Stimulated activated CD4-positive, alpha-beta T cell treated with anti-CD3 and anti-CD28 coated beads, Interleukin-1b, Interleukin-23, amount 100 ng/mL, for 1 hour (primary cell): Measurements from ENCODE around the gene ZNF200.
"Not testable (repeated sequence)": the region's sequence is repeated elsewhere in the genome, so short reads cannot be mapped to it uniquely, and the experiment has no call there.

Experiments used
- DNase-seq, 2 donors: peaks; one replicate each; pipeline ENCODE4 v3.0.0-alpha.2; 2020; ENCODE audit warnings: low read depth in 2 of 2

ZNF200 gene

GRCh38 chr16:3252967-3253366, 18.0 kb upstream of the ZNF200 start:
- DNase-seq = no peak

DNA sequence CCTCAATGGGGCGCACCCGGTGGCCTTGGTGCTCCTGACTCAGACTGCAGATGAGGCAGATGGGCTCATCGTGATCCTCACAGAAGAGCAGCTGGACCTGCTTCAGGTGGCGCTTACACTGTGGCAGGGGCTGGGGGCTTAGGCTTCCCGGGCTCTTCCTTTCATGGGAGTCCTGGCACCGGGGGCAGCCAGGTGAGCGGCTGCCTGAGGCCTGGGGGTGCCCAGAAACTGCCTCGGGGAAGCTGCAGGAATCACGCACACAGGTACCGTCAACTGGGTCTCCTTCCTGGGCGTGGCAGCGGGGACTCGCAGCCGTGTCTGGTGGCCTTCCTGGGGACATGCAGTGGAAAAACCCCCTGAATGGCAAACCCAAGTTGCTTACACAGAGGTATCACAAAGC, 14.5 kb upstream of the ZNF200 start:
- DNase-seq = no peak

DNA sequence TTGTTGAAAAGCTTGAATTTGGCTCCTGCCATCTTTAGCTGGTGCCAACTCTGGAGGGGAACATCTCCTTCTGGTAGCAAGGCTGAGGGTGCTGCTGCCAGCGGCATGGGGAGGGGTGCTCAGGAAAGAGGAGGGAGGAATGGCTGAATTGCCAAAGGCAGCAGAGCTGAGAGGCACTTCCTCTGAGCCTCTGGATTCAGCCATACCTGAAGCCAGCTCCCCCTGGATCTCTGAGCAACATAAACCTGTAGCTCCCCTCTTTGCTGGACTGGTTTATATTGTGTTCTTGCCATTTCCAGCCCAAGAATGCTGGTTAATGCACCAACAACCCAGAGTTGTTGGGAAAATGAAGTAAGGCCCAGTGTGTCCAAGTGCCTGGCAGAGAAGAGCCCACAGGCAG, 14.1 kb upstream of the ZNF200 start:
- DNase-seq = no peak

DNA sequence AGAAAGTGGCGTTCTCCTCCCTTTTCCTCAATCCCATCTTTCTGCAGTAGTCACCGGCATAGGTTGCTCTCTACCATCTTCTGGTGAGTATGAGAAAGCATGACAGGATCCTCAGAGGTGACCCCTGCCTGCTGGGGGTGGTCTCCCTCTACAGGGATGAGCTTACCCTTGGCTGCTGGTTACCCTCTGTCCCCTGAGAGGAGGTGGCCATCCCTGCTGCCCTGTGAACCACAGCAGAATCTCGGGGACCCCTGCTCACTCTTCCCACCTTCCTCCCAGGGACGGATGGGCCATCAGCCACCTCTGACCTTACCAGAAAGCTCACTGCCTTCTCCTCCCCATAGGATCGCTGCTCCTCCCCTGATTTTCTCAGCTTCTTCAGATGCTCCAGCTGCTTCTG, 13.6 kb upstream of the ZNF200 start:
- no peak for DNase-seq

GRCh38 chr16:3246876-3247275, 11.9 kb upstream of the ZNF200 start:
- no peak for DNase-seq

DNA sequence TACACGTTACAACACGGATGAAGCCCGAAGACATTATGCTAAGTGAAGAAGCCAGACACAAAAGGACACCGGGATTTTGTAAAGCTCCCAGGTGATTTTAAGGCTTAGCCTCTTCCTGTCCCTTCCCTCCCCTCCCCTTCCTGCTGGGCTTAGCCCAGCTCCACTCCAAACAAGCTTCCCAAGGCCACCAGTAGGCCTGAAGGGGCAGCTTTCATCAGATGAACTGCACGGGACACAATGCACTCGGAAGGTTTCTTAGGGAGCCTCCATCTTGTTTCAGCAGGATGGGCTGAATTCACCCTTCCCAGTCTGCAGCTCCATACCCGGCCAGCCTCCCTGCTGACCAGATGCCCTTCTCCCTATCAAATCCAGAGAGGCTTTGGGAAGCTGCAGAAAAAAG, 11.0 kb upstream of the ZNF200 start:
- no peak for DNase-seq

DNA sequence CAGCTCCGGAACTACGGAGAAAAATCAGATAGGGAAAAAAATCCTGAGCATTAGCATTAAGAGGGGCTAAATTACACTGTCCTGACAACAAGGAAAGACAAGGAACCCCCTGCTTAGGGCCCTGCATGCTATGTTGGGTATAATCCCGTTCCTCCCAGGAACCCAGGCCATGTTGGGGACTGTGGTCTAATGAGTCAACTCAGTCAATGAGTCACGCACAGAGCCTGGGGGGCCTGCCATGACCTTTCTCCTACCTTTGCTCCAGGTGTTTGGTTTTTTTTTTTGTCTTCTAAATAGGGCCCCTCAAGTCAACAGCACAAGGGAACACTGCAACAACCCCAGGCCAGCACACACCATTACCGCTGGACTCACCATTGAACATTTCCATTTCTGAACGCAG, 8.9 kb upstream of the ZNF200 start:
- no peak for DNase-seq

DNA sequence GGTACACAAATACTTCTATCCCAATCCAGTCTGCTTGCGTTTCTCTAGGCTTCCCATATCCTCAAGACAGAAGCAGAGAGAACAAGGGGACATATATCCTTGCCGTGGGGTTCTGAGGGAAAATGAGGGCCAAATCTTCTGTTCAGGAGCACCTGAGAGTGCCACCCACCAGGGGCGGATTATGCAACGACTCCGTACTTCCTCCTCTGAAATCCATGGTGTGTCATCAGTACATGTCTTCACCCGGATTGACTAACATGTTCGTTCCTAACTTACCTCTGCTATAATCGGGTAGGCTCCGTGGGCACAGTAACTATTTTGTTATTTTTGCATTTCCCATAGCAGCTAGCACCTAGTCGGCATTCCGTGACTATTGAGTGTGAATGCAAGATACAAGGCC, 7.8 kb upstream of the ZNF200 start:
- no peak for DNase-seq

DNA sequence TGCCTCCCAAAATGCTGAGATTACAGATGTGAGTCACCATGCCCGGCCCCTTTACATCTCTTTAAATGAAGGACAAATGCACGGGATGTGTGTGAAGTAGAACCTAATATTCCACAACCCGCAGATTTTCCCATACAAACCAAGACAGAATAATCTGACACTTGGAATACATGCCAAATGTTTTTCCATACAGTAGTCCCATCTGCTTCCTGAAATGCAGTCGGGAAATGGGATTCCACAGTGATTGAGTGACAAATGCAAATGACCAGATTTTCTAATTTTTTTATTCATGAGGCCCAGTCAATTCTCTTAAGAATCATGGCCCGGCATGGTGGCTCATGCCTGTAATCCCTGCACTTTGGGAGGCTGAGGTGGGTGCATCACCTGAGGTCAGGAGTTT, 6.8 kb upstream of the ZNF200 start:
- no peak for DNase-seq

DNA sequence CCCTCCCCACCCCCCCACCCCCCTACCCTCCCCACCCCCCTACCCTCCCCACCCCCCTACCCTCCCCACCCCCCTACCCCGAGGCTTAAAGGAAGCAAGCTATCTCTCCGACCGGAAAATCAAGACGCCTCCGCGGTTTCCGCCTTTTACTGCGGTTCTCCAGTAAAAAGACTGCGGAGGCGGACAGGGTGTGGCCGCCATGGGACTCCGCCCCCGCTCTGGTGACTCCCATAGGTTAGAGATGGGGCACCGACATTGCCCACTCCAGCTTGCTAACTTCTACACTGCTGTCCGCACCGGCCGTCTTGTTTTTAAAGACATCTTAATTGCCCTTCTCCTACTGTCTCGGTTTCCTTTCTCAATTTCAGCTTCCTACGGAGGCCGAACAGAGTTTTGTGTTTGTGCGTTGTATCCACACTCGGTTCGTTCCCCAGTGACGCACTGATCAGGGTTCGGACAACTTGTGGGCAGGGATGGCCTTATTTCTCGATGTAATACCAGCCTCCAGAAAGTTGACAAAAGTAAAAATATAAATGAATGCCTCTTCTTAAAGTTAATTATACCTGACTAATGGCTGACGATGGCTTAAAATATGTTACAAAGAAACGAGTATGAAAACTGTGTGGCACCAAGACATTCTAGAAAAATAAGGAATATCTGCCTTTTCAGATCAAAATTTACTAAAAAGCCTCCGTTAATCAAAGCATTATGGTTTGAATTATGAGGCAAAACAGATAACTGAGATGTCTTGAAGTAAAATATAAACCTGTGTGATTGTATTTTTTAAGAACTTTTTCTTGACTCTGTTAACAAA, 1.1 kb upstream of the ZNF200 start:
- no peak for DNase-seq

DNA sequence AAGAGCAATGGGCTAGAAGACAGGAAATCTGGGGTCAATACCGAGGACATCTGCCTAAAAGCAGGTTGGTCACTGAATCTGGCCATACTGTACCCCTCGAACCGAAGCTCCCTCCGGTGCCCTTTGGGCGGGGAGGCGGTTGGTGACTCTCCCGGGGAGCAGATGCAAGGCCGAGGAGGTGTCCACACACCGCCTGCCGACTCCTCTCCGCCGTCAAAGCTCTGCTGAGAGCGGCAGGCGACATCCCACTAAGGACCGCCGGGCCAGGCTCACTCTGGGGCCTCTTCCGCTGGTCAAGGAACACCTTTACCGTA, 458 bp downstream of the ZNF200 start:
- no peak for DNase-seq

GRCh38 chr16:3223913-3224515, 10.9 kb downstream of the ZNF200 start:
- no peak for DNase-seq

DNA sequence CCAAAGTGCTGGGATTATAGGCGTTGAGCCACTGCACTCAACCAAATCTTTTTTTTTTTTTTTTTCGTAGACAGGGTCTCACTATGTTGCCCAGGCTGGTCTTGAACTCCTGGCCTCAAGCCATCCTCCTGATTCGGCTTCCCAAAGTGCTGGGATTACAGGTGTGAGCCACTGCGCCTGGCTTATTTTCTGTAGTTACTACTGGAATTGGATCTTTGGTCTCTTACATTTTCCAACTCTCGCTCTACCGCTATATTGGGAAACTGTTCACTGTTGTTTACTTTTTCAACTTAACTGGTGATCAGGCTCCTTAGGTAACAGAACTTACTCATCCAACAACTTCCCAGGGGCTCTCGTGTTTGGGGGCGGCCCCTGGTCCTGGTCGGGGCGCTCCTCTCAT, 14.1 kb downstream of the ZNF200 start:
- no peak for DNase-seq

GRCh38 chr16:3216263-3216640, 18.7 kb downstream of the ZNF200 start:
- DNase-seq = no peak

GRCh38 chr16:3215601-3216262, 19.2 kb downstream of the ZNF200 start:
- DNase-seq = no peak

DNA sequence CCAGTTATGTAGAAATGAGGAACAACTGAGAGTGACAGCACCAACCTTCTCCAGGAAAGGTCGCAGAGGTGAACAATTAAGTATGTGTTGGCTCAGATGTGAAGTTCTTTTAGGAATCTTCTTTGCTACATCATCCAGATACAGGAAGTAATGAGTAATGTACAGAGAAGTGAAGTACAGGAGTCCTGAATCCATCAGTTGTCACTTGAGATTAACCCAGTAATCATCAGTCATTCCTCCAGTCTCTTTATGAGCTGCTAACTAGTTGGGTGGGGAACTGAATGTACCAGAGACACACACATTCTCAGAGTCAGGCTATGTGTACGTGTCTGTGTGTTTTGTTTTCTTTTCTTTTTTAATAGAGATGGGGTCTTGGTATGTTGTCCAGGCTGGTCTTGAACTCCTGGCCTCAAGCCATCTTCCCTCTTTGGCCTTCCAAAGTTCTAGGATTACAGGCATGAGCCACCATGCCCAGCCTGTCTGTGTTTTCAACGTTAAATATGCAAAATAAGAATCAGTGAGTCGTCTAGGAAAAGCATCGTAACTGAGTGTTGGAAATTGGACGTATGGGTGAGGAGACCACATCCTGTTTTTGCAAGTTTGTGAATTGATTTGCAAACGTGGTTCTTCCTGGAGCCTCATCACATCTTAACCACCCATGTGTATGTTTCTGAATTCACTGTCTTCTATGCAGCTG, 19.9 kb downstream of the ZNF200 start:
- DNase-seq = no peak

DNA sequence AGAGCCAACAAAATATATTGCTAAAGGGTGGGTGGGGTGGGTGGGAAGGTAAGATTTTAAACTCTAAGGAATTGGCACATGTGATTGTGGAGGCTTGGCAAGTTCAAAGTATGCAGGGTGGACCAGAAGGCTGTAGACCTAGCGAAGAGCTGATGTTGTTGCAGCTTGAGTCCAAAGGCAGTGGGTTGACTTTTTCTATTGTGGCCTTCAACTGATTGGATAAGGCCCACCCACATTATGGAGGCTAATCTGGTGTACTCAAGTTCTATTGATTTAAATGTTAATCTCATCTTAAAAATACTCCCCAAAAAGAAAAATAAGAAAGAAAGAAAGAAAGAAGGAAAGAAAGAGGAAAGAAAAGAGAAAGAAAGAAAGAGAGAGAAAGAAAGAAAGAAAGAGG, 22.4 kb downstream of the ZNF200 start:
- DNase-seq = no peak

GRCh38 chr16:3212006-3212405, 23.0 kb downstream of the ZNF200 start:
- no peak for DNase-seq

DNA sequence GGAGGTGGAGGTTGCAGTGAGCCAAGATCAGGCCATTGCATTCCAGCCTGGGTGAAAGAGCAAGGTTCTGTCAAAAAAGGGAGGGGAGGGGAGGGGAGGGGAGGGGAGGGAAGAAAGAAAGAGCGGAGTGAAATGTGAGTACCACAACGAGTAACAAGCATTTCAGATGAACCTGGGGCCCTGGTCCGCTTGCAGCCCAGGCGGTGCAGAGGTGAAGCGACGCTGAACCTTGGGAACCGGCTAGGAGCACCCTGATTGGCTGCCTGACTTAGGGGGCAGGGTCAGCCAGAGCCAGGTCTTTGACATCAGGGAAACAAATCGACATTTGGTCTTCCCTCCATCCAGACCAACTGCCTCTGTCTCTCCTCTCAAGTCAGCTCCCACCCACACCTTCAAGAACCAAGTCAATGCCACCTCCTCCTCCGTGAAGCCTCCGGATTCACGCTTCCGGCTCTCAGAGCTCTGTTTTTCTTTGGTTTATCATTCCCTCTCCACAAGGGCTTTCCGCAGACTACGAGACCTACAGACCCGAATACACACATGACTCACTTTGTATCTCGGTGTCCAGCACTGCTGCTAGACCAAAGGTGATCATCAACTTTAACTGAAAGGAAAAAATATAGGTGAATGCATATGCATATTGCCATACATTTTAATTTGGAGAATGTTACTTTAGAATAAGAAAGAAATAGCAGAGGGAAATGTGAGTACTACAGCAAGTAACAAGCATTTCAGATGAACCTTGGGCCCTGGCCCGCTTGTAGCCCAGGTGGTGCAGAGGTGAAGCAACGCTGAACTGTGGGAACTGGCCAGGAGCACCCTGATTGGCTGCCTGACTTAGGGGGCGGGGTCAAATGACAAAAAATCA, 27.6 kb downstream of the ZNF200 start:
- DNase-seq = no peak

GRCh38 chr16:3205939-3206338, 29.0 kb downstream of the ZNF200 start:
- DNase-seq = not testable (repeated sequence)

DNA sequence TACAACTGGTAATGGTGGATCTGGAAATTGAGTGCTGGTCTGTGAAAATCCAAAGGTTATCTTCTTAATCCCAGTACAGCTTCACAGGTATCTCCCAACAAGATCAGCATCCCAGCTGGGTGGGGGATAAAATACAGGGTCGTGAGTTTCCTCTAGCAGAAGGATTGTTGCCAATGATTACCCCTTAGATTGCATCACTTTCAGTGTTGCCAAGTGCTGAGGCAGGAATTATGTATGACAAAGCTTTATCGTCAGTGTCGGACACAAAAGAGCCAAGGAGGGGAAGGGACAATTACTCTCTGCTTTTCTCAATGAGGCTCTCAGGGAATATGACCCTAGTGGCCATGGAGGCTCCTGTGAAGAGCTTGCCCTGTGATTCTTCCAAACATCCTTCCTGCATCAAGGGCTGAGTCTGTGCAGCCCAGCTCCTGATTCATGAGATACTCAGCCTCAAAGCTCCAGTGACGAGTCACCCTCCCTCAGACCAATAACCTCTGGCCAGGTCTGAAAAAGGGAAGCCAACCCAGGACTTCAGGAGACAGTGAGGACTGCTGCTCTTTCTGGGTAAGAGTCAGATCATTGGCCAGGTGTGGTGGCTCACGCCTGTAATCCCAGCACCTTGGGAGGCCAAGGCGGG, 31.9 kb downstream of the ZNF200 start:
- no peak for DNase-seq
